ENCODE data around the gene ATP9B. TPM values are rescaled to one million over a fixed set of nuclear protein-coding genes. Genes with fewer than 3 reads are reported as not detected.

ATP9B gene
- total RNA-seq, 1 donor from 2014 or later, result 33.2 TPM

DNA sequence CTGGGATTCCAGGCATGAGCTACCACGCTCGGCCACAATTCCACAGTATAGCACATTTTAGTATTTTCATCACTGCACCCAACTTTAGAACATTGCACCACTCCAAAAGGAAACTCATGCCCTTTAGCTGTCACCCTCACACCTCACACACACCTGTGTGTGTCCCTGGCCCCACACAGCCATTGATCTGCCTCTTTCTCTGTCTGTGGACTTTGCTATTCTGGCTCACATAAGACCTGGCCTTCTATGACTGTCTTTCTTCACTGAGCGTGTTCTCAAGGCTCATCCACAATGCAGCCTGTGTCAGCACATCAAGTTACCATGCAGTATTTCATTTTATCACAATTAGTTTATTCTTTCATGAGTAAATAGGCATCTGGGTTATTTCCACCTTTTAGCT is 19.7 kb upstream of the ATP9B start:
- Histone ChIP-seq H3F3A (ENCODE audit: low read depth) (no peaks in the 10 kb centered on the region), H3K27ac (no peak overlapping the region), H3K36me3 (no peaks in the 10 kb centered on the region), H4K20me1 (ENCODE audit: low read depth) (no peaks in the 10 kb centered on the region), H3K9ac (no peak overlapping the region), H2AFZ (replicated peaks) (no peak overlapping the region), H3K27me3 (no peaks in the 10 kb centered on the region), H3K4me3 (no peak overlapping the region), H3K79me2 (ENCODE audit: low read depth) (no peaks in the 10 kb centered on the region), H3K9me3 (ENCODE audit: low read depth) (no peaks in the 10 kb centered on the region), H3K4me2 (no peak overlapping the region), H3K4me1 (no peaks in the 10 kb centered on the region)
- TF ChIP-seq, protein P1, sequence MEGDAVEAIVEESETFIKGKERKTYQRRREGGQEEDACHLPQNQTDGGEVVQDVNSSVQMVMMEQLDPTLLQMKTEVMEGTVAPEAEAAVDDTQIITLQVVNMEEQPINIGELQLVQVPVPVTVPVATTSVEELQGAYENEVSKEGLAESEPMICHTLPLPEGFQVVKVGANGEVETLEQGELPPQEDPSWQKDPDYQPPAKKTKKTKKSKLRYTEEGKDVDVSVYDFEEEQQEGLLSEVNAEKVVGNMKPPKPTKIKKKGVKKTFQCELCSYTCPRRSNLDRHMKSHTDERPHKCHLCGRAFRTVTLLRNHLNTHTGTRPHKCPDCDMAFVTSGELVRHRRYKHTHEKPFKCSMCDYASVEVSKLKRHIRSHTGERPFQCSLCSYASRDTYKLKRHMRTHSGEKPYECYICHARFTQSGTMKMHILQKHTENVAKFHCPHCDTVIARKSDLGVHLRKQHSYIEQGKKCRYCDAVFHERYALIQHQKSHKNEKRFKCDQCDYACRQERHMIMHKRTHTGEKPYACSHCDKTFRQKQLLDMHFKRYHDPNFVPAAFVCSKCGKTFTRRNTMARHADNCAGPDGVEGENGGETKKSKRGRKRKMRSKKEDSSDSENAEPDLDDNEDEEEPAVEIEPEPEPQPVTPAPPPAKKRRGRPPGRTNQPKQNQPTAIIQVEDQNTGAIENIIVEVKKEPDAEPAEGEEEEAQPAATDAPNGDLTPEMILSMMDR (IDR thresholded peaks at IDR 0.05), result no peak
- TF ChIP-seq EZH2 (IDR thresholded peaks at IDR 0.05) (no peak), EZH2phosphoT487 (IDR thresholded peaks at IDR 0.05) (no peak)
- H3K27me3 Mint-ChIP-seq (ENCODE audit: insufficient read depth, low read depth), result peaks cover 11% of the 10 kb centered on the region
- H3K36me3 Mint-ChIP-seq, result no peaks in the 10 kb centered on the region
- H3K4me1 Mint-ChIP-seq, result no peaks in the 10 kb centered on the region
- no peak overlapping the region for H3K4me3 Mint-ChIP-seq
- DNase-seq (ENCODE audit: low spot score), result no peak
- no peak overlapping the region for H3K27ac Mint-ChIP-seq
- H3K9me3 Mint-ChIP-seq, result no peaks in the 10 kb centered on the region

DNA sequence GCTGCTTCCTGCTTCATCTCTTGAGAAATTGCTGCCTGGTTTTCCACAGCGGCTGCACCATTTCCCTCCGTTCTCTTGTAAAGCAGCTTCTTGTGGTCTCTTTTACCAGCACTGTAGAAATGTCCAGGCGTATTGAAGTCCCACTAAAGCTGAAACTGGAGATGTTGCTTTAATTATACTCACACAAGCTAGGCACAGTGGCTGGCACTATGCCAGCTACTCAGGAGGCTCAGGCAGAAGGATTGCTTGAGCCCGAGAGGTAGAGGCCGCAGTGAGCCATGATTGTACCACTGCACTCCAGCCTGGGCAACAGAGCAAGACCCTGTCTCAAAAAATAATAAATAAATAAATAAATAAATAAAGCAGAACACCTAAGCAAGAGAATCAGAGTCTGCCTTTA is 19.2 kb upstream of the ATP9B start:
- Histone ChIP-seq H3K27ac (no peak overlapping the region), H3K27me3 (no peaks in the 10 kb centered on the region), H3K4me2 (no peak overlapping the region), H3K36me3 (no peaks in the 10 kb centered on the region), H3K9me3 (ENCODE audit: low read depth) (no peaks in the 10 kb centered on the region), H3K9ac (no peak overlapping the region), H3K4me3 (no peak overlapping the region), H3K79me2 (ENCODE audit: low read depth) (no peaks in the 10 kb centered on the region), H3K4me1 (no peaks in the 10 kb centered on the region), H3F3A (ENCODE audit: low read depth) (no peaks in the 10 kb centered on the region), H4K20me1 (ENCODE audit: low read depth) (no peaks in the 10 kb centered on the region), H2AFZ (replicated peaks) (no peak overlapping the region)
- H3K27ac Mint-ChIP-seq, result no peak overlapping the region
- DNase-seq (ENCODE audit: low spot score), result no peak
- H3K9me3 Mint-ChIP-seq, result no peaks in the 10 kb centered on the region
- peaks cover 11% of the 10 kb centered on the region for H3K27me3 Mint-ChIP-seq (ENCODE audit: insufficient read depth, low read depth)
- no peaks in the 10 kb centered on the region for H3K4me1 Mint-ChIP-seq
- H3K36me3 Mint-ChIP-seq, result no peaks in the 10 kb centered on the region
- no peak overlapping the region for H3K4me3 Mint-ChIP-seq
- no peak for TF ChIP-seq EZH2phosphoT487 (IDR thresholded peaks at IDR 0.05)
- TF ChIP-seq, protein P1 (IDR thresholded peaks at IDR 0.05), result no peak
- no peak for TF ChIP-seq EZH2 (IDR thresholded peaks at IDR 0.05)

DNA sequence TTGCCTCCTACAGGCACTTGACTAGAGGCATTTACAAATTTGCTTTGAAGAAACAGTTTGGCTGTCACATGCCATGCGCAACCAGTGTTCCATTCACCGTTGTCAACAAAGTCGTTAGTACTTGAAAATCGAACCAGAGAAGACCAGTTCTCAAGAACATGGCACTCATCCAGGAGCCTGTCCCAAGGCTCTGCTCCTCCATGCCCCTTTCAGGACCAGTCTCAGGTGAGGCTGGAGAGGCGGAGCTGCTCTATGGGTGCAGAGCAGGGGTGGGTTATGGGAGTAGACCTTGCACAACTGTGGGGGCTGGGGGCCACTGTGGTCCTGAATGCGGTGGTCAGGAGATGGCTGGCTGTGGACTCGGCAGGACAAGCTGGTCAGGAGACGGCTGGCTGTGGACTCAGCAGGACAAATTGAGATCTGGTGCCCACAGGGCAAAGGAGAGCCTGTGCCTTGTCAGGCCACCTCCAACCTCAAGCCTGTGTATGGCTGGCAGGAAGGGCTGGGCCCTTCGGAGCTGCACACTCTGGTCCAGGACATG is 12.3 kb upstream of the ATP9B start:
- H3K4me3 ChIP-seq, result no peak overlapping the region
- Mint-ChIP-seq H3K4me3 (no peak overlapping the region), H3K4me1 (no peaks in the 10 kb centered on the region)

More for the DNA sequence above, 12.3 kb upstream of the ATP9B start:
- no peak overlapping the region for H3K9ac ChIP-seq
- no peaks in the 10 kb centered on the region for H3K79me2 ChIP-seq (ENCODE audit: low read depth)
- H3K27me3 ChIP-seq, result no peaks in the 10 kb centered on the region
- H3K36me3 Mint-ChIP-seq, result no peaks in the 10 kb centered on the region
- no peaks in the 10 kb centered on the region for H4K20me1 ChIP-seq (ENCODE audit: low read depth)
- no peak overlapping the region for H3K27ac ChIP-seq
- H2AFZ ChIP-seq (replicated peaks), result no peak overlapping the region
- no peaks in the 10 kb centered on the region for H3K4me1 ChIP-seq
- peaks cover 4% of the 10 kb centered on the region for H3K9me3 Mint-ChIP-seq
- no peaks in the 10 kb centered on the region for H3K9me3 ChIP-seq (ENCODE audit: low read depth)
- no peak overlapping the region for H3K4me2 ChIP-seq
- H3K27ac Mint-ChIP-seq, result no peak overlapping the region
- H3F3A ChIP-seq (ENCODE audit: low read depth), result no peaks in the 10 kb centered on the region
- H3K27me3 Mint-ChIP-seq (ENCODE audit: insufficient read depth, low read depth), result peaks cover 2% of the 10 kb centered on the region
- TF ChIP-seq EZH2 (IDR thresholded peaks at IDR 0.05) (no peak), EZH2phosphoT487 (IDR thresholded peaks at IDR 0.05) (no peak)
- TF ChIP-seq, protein P1 (IDR thresholded peaks at IDR 0.05), result no peak
- no peak for DNase-seq (ENCODE audit: low spot score)
- H3K36me3 ChIP-seq, result no peaks in the 10 kb centered on the region
